HepG2 (cell line): Measurements from ENCODE around the gene ANXA9. TPM values are rescaled to one million over a fixed set of nuclear protein-coding genes. Genes with fewer than 3 reads are reported as not detected.

Experiments used
- ATAC-seq: fragments of 200-7000 bp; cut with Tn5 transposase; 3 replicates; pipeline ENCODE4 v1.9.1; 2020; ENCODE audit warnings: mild to moderate bottlenecking, moderate library complexity
- BruUV-seq: library from RNA; stranded (reverse); fragments of 400-500 nt; replicated peaks from 2 replicates; lab custom pipeline; 2021; lab: Mats Ljungman, UMichigan
- CTCF ChIA-PET: fragments of 300-600 bp; formaldehyde crosslinking; extraction: SDS; loops from one replicate; lab custom pipeline; 2021; ENCODE audit warnings: low total read pairs, inconsistent platforms, low intra/inter-chr PET ratio; lab: Yijun Ruan, JAX
- POLR2A ChIA-PET: fragments of 350-600 bp; sonication (Branson Sonifier 250); formaldehyde crosslinking; loops from one replicate; lab custom pipeline; 2020; ENCODE audit warnings: antibody characterized with exemption, inconsistent platforms; lab: Yijun Ruan, JAX
- DNase-seq: peaks from one replicate; pipeline ENCODE4 v3.0.0-alpha.2; 2015; ENCODE audit warnings: low spot score
- FAIRE-seq: peaks from 3 replicates; lab custom pipeline; 2011; peaks lifted over from hg19 to GRCh38; lab: Jason Lieb, UNC
- H2AFZ ChIP-seq: one replicate; pipeline ENCODE4 v1.6.1; 2011; ENCODE audit warnings: low read length, inconsistent platforms
- H3K27ac ChIP-seq: fragments of 300-600 bp; 3 replicates; pipeline ENCODE4 v1.8.0; 2011; ENCODE audit warnings: mixed run types, mild to moderate bottlenecking, mixed read lengths, low read length, inconsistent platforms; ENCODE audit not compliant: insufficient read depth; ENCODE audit errors: extremely low read length
- H3K27me3 ChIP-seq, 2 experiments: fragments of 200-600 bp in 1 of 2; 2 replicates in 1 of 2; 3 replicates in 1 of 2; pipeline versions ENCODE4 v1.6.0 to v1.8.0; 2011; ENCODE audit warnings: low read length in 2 of 2, mild to moderate bottlenecking in 2 of 2, moderate library complexity in 2 of 2, inconsistent platforms in 1 of 2; ENCODE audit not compliant: insufficient read depth in 2 of 2, control insufficient read depth in 1 of 2
- H3K36me3 ChIP-seq, 2 experiments: fragments of 200-600 bp in 1 of 2; replicated peaks in 1 of 2; 2 replicates in 1 of 2; 3 replicates in 1 of 2; pipeline versions ENCODE4 v1.5.1 to v1.8.0; 2011; ENCODE audit warnings: low read length in 2 of 2, inconsistent platforms in 1 of 2; ENCODE audit not compliant: insufficient read depth in 2 of 2, control insufficient read depth in 1 of 2
- H3K4me1 ChIP-seq: 2 replicates; pipeline ENCODE4 v1.5.1; 2012; ENCODE audit warnings: low read length, inconsistent platforms; ENCODE audit not compliant: insufficient read depth
- H3K4me2 ChIP-seq: 2 replicates; pipeline ENCODE4 v1.6.0; 2011; ENCODE audit warnings: low read depth, low read length, inconsistent platforms
- H3K4me3 ChIP-seq, 3 experiments: fragments of 200-600 bp in 1 of 3; sonication (generic), shearing (Covaris generic) in 1 of 3; replicated peaks in 1 of 3; 2 replicates each; pipeline ENCODE4 v1.5.1; 2011 to 2016; ENCODE audit warnings: low read length in 3 of 3, inconsistent platforms in 2 of 3, low read depth in 2 of 3, mild to moderate bottlenecking in 2 of 3, control low read depth in 1 of 3, mixed read lengths in 1 of 3; ENCODE audit not compliant: insufficient read depth in 1 of 3
- H3K79me2 ChIP-seq: one replicate; pipeline ENCODE4 v1.6.1; 2011; ENCODE audit warnings: low read length, inconsistent platforms; ENCODE audit not compliant: insufficient read depth
- H3K9ac ChIP-seq: 2 replicates; pipeline ENCODE4 v1.6.0; 2011; ENCODE audit warnings: mild to moderate bottlenecking, low read depth, low read length, inconsistent platforms; ENCODE audit not compliant: insufficient read depth
- H3K9me3 ChIP-seq: 2 replicates; pipeline ENCODE4 v1.5.1; 2012; ENCODE audit warnings: mild to moderate bottlenecking, low read length
- H4K20me1 ChIP-seq: 2 replicates; pipeline ENCODE4 v1.6.0; 2011; ENCODE audit warnings: inconsistent platforms, mild to moderate bottlenecking, low read length, moderate library complexity; ENCODE audit not compliant: insufficient read depth
- CREB1 ChIP-seq, 2 experiments: fragments of 450-650 bp in 1 of 2; IDR thresholded peaks; 2 replicates each; pipeline ENCODE4 v1.6.1; 2016 to 2017; ENCODE audit warnings: control low read depth in 1 of 2, mild to moderate bottlenecking in 1 of 2, missing compliant biosample characterization in 1 of 2, missing genetic modification characterization in 1 of 2
- FOXP1 ChIP-seq, 2 experiments: fragments of 450-650 bp in 1 of 2; IDR thresholded peaks; 2 replicates each; pipeline ENCODE4 v1.6.1; 2017 to 2018; ENCODE audit warnings: antibody characterized with exemption in 1 of 2
- HES4 ChIP-seq: sonication (generic); formaldehyde crosslinking; IDR thresholded peaks from 2 replicates; pipeline ENCODE4 v1.9.0; 2021; ENCODE audit warnings: mild to moderate bottlenecking, missing genetic modification reagents, borderline replicate concordance
- HNRNPLL ChIP-seq: fragments of 200-400 bp; formaldehyde crosslinking; IDR thresholded peaks from 2 replicates; pipeline ENCODE4 v1.6.1; 2017; ENCODE audit warnings: mild to moderate bottlenecking, low read depth, low read length; ENCODE audit not compliant: poor library complexity, severe bottlenecking
- KMT2A ChIP-seq: sonication (generic); formaldehyde crosslinking; IDR thresholded peaks from 2 replicates; pipeline ENCODE4 v1.4.0; 2020; ENCODE audit warnings: missing genetic modification reagents
- MXD4 ChIP-seq: IDR thresholded peaks from 2 replicates; pipeline ENCODE4 v1.6.1; 2016; ENCODE audit warnings: mild to moderate bottlenecking, missing biosample characterization, missing genetic modification reagents
- NCOA1 ChIP-seq: sonication (generic); formaldehyde crosslinking; IDR thresholded peaks from 2 replicates; pipeline ENCODE4 v1.9.0; 2021; ENCODE audit warnings: missing genetic modification reagents
- RFX3 ChIP-seq: IDR thresholded peaks from 2 replicates; pipeline ENCODE4 v1.6.1; 2016; ENCODE audit warnings: missing biosample characterization, missing genetic modification reagents
- SALL1 ChIP-seq: sonication (generic); formaldehyde crosslinking; IDR thresholded peaks from 2 replicates; pipeline ENCODE4 v1.8.0; 2022; ENCODE audit warnings: mild to moderate bottlenecking, missing genetic modification reagents
- ZNF10 ChIP-seq: sonication (generic); formaldehyde crosslinking; IDR thresholded peaks from 2 replicates; pipeline ENCODE4 v1.4.0; 2020; ENCODE audit warnings: mild to moderate bottlenecking, low read depth, missing genetic modification reagents, borderline replicate concordance
- ZNF251 ChIP-seq: sonication (generic); formaldehyde crosslinking; IDR thresholded peaks from 2 replicates; pipeline ENCODE4 v1.9.0; 2021; ENCODE audit warnings: mild to moderate bottlenecking, missing genetic modification reagents
- ZNF33A ChIP-seq: sonication (generic); formaldehyde crosslinking; IDR thresholded peaks from 2 replicates; pipeline ENCODE4 v1.5.1; 2020; ENCODE audit warnings: missing genetic modification reagents, mild to moderate bottlenecking, moderate library complexity, borderline replicate concordance
- ZNF614 ChIP-seq: IDR thresholded peaks from 2 replicates; pipeline ENCODE4 v1.6.1; 2018; ENCODE audit warnings: missing biosample characterization, missing genetic modification reagents, inconsistent platforms, borderline replicate concordance
- ZNF670 ChIP-seq: sonication (generic); formaldehyde crosslinking; IDR thresholded peaks from 2 replicates; pipeline ENCODE4 v1.8.0; 2022; ENCODE audit warnings: mild to moderate bottlenecking, missing genetic modification reagents, borderline replicate concordance
- ZNF777 ChIP-seq: sonication (generic); formaldehyde crosslinking; IDR thresholded peaks from 2 replicates; pipeline ENCODE4 v1.4.0; 2020; ENCODE audit warnings: missing genetic modification reagents
- WGBS: methylation state at CpG from one replicate; pipeline ENCODE4 v1.1.6; 2017; ENCODE audit warnings: low lambda C conversion rate; 5-methylcytosine and 5-hydroxymethylcytosine counted together
- in situ Hi-C: cut with HindIII; loops from 2 replicates; pipeline ENCODE4 v1.10.0; 2017; ENCODE audit warnings: low pct_unique_long_range_greater_than_20kb; ENCODE audit not compliant: extremely low pct_ligation_motif_present
- intact Hi-C: fragments of 100-400 bp; cut with micrococcal nuclease; formaldehyde crosslinking; loops from one replicate; pipeline ENCODE4 v1.10.0; 2022; ENCODE audit not compliant: unreplicated experiment
- polyA plus RNA-seq, 8 experiments: library from polyadenylated mRNA; depleted of rRNA in 3 of 8; stranded (reverse) in 7 of 8; unstranded in 1 of 8; fragments of >200 nt; fragmentation: Illumina TruSeq in 4 of 8; extraction: Trizol in 4 of 8; gene quantifications; 2 replicates each; pipeline versions ENCODE4 v1.2.1 to v1.2.3, GENCODE V29; 2011 to 2016; ENCODE audit warnings: low read depth in 4 of 8, missing spikeins in 1 of 8, mixed read lengths in 1 of 8; ENCODE audit not compliant: insufficient read depth in 1 of 8
- total RNA-seq, 5 experiments: library from RNA; depleted of rRNA; stranded (reverse); fragments of >200 nt; fragmentation: Illumina TruSeq; extraction: Trizol; gene quantifications; 2 replicates each; pipeline ENCODE4 v1.2.3, GENCODE V29; 2016; ENCODE audit warnings: low read depth in 1 of 5
- TF ChIP-seq, protein P1 (sequence below): sonication (generic); formaldehyde crosslinking; conservative IDR thresholded peaks from 2 replicates; pipeline ENCODE4 v1.4.0; 2020; ENCODE audit warnings: missing genetic modification reagents
- TF ChIP-seq, protein P2 (sequence below): sonication (generic); formaldehyde crosslinking; IDR thresholded peaks from 2 replicates; pipeline ENCODE4 v1.5.0; 2020; ENCODE audit warnings: missing genetic modification reagents

The ANXA9 gene
- total and polyA plus RNA-seq, 2 of the 13 experiments (the other 11 are each of a cell fraction or from before 2014, with no cell fraction given) = 13.3 to 23.9 TPM

DNA sequence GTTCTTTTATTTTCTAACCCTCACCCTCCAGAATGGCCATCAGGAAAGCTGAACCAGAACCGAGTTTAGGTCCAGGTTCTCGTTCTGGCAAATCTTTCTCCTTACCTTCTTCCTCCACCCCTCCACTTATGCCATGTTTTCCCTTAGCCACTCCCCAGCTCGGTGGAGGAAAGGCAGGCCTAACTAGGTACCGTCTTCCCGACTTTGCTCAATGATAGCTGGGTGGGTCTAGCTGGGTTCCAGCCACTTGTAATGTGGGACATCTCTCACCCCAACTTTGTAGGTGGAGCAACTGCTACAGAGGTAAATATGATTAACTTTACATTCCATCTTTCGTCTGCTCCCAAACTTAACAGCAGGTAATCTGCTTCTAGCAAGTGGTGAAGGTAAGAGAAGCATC is 54.9 kb downstream of the ANXA9 start:
- H3K4me3 ChIP-seq = no peak overlapping the region
- no peak overlapping the region for H2AFZ ChIP-seq
- no peaks in the 10 kb centered on the region for H3K4me1 ChIP-seq
- CTCF ChIA-PET = no interaction called here
- H3K4me2 ChIP-seq = no peak overlapping the region
- H4K20me1 ChIP-seq = no peaks in the 10 kb centered on the region
- no peaks in the 10 kb centered on the region for H3K9me3 ChIP-seq
- in situ Hi-C loops = no loop called here
- TF ChIP-seq KMT2A (CRISPR knock-in tag) = no peak
- TF ChIP-seq NCOA1 (CRISPR knock-in tag) = no peak
- TF ChIP-seq RFX3 = no peak
- TF ChIP-seq ZNF10 (CRISPR knock-in tag) = no peak
- TF ChIP-seq ZNF670 (CRISPR knock-in tag) = no peak
- TF ChIP-seq, protein P1, sequence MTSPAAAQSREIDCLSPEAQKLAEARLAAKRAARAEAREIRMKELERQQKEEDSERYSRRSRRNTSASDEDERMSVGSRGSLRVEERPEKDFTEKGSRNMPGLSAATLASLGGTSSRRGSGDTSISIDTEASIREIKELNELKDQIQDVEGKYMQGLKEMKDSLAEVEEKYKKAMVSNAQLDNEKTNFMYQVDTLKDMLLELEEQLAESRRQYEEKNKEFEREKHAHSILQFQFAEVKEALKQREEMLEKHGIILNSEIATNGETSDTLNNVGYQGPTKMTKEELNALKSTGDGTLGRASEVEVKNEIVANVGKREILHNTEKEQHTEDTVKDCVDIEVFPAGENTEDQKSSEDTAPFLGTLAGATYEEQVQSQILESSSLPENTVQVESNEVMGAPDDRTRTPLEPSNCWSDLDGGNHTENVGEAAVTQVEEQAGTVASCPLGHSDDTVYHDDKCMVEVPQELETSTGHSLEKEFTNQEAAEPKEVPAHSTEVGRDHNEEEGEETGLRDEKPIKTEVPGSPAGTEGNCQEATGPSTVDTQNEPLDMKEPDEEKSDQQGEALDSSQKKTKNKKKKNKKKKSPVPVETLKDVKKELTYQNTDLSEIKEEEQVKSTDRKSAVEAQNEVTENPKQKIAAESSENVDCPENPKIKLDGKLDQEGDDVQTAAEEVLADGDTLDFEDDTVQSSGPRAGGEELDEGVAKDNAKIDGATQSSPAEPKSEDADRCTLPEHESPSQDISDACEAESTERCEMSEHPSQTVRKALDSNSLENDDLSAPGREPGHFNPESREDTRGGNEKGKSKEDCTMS = no peak
- no peak for TF ChIP-seq ZNF777 (CRISPR knock-in tag)
- POLR2A ChIA-PET = no interaction called here
- H3K36me3 ChIP-seq = peaks cover 5 to 17% of the 10 kb centered on the region in 2 experiments; a peak in 3 of 5 replicates
- no peak for ATAC-seq
- FAIRE-seq = no peak
- WGBS = 75% methylated on average over 6 of the region's 6 CpGs
- no peaks in the 10 kb centered on the region for H3K27me3 ChIP-seq
- no peaks in the 10 kb centered on the region for H3K79me2 ChIP-seq
- intact Hi-C loops = no loop called here
- no peak for DNase-seq
- no peak overlapping the region for H3K27ac ChIP-seq
- no TSS peak for BruUV-seq
- H3K9ac ChIP-seq = no peak overlapping the region

DNA sequence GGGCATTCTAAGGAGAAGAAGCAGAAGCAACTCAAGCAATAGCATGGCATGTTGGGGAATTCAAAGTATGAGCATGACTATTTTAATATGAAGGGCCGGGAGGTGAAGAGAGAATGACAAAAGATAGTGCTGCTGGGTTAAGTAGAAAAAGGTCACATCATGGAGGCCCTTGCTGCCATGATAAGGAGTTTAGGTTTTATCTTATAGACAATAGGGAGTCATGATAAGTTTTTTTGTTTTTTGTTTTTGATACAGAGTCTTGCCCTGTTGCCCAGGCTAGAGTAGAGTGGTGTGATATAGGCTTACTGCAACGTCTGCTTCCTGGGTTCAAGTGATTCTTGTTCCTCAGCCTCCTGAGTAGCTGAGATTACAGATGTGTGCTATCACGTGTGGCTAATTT is 57.4 kb downstream of the ANXA9 start:
- no peak overlapping the region for H3K4me2 ChIP-seq
- H3K36me3 ChIP-seq = peaks cover 2 to 8% of the 10 kb centered on the region in 2 experiments; a peak in 3 of 5 replicates
- ChIA-PET POLR2A (no interaction called here), CTCF (no interaction called here)
- no peaks in the 10 kb centered on the region for H3K9me3 ChIP-seq
- H3K27me3 ChIP-seq = no peaks in the 10 kb centered on the region
- no peak overlapping the region for H3K9ac ChIP-seq
- in situ Hi-C loops = no loop called here
- WGBS = 85% methylated on average over 3 of the region's 3 CpGs
- intact Hi-C loops = no loop called here
- no peak overlapping the region for H3K27ac ChIP-seq
- H3K79me2 ChIP-seq = no peaks in the 10 kb centered on the region
- H4K20me1 ChIP-seq = no peaks in the 10 kb centered on the region
- no peak overlapping the region for H2AFZ ChIP-seq
- DNase-seq (no peak), FAIRE-seq (no peak), ATAC-seq (no peak)
- BruUV-seq = no TSS peak
- no peak overlapping the region for H3K4me3 ChIP-seq
- no peaks in the 10 kb centered on the region for H3K4me1 ChIP-seq
- TF ChIP-seq FOXP1 (IDR thresholded peaks at IDR 0.05) (no peak), FOXP1 (CRISPR knock-in tag; IDR thresholded peaks at IDR 0.05) (no peak), HNRNPLL (no peak), CREB1 (IDR thresholded peaks at IDR 0.05) (no peak), CREB1 (CRISPR knock-in tag; IDR thresholded peaks at IDR 0.05) (no peak), ZNF614 (CRISPR knock-in tag) (no peak), MXD4 (CRISPR knock-in tag) (no peak), ZNF33A (CRISPR knock-in tag) (no peak), ZNF251 (CRISPR knock-in tag) (no peak), SALL1 (no peak), HES4 (no peak)
- TF ChIP-seq, protein P2, sequence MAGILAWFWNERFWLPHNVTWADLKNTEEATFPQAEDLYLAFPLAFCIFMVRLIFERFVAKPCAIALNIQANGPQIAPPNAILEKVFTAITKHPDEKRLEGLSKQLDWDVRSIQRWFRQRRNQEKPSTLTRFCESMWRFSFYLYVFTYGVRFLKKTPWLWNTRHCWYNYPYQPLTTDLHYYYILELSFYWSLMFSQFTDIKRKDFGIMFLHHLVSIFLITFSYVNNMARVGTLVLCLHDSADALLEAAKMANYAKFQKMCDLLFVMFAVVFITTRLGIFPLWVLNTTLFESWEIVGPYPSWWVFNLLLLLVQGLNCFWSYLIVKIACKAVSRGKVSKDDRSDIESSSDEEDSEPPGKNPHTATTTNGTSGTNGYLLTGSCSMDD = no peak
